Tibial nerve (tissue), 4 donors: Measurements from ENCODE around the gene GALNT13.

Experiments
- CTCF ChIP-seq, 5 experiments: fragments of 200-600 bp in 3 of 5; fragments of 450-650 bp in 2 of 5; sonication (generic) in 3 of 5; IDR thresholded peaks; one replicate each; pipeline ENCODE4 v1.5.1; 2016 to 2019; ENCODE audit warnings: antibody characterized with exemption in 5 of 5, mild to moderate bottlenecking in 3 of 5, moderate library complexity in 2 of 5
- EP300 ChIP-seq, 2 donors: sonication (generic); formaldehyde crosslinking; IDR thresholded peaks; one replicate each; pipeline ENCODE4 v1.6.1; 2017; ENCODE audit warnings: antibody characterized with exemption in 2 of 2, mild to moderate bottlenecking in 1 of 2

GRCh38 chr2:153891051-153891450 is 19.3 kb downstream of the GALNT13 start:
- TF ChIP-seq CTCF (IDR thresholded peaks at IDR 0.05): no peak
- TF ChIP-seq EP300 (IDR thresholded peaks at IDR 0.05): no peak
